Measurements from ENCODE around the gene SUN1. TPM values are rescaled to one million over a fixed set of nuclear protein-coding genes. Genes with fewer than 3 reads are reported as not detected.

SUN1 gene
- total and polyA plus RNA-seq, 4 donors: 24.8 to 162 (median 40.1) TPM

GRCh38 chr7:913736-914520 lies 81.7 kb downstream of the SUN1 start:
- TF ChIP-seq HNF4A (conservative IDR thresholded peaks at IDR 0.05): no peak
- TF ChIP-seq, protein P1, sequence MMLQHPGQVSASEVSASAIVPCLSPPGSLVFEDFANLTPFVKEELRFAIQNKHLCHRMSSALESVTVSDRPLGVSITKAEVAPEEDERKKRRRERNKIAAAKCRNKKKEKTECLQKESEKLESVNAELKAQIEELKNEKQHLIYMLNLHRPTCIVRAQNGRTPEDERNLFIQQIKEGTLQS (IDR thresholded peaks at IDR 0.05): no peak
- no peak for TF ChIP-seq FOXA1 (IDR thresholded peaks at IDR 0.05)
- 76% methylated on average over 31 of the region's 31 CpGs for WGBS
- no peaks in the 10 kb centered on the region for H3K36me3 ChIP-seq (ENCODE audit: control insufficient read depth in 4 of 4, insufficient read depth in 3 of 4, low read depth in 1 of 4, low read length in 3 of 4)
- no peaks in the 10 kb centered on the region for H3K27me3 ChIP-seq (ENCODE audit: control insufficient read depth in 4 of 4, insufficient read depth in 4 of 4, low read length in 3 of 4)
- no peak overlapping the region for H3K4me3 ChIP-seq (ENCODE audit: low read depth in 1 of 3, low read length in 3 of 3)
- no peak for DNase-seq (ENCODE audit: low spot score)
- no peaks in the 10 kb centered on the region for H3K4me1 ChIP-seq (ENCODE audit: control insufficient read depth in 4 of 4, insufficient read depth in 4 of 4, low read length in 3 of 4)
- no peak overlapping the region for H3K27ac ChIP-seq (ENCODE audit: low read depth in 1 of 2, low read length in 2 of 2)
- H3K9me3 ChIP-seq (ENCODE audit: control insufficient read depth in 4 of 4, low read length in 3 of 4): no peaks in the 10 kb centered on the region
- no peak overlapping the region for H3K9ac ChIP-seq (ENCODE audit: low read depth in 1 of 2, low read length in 2 of 2)

DNA sequence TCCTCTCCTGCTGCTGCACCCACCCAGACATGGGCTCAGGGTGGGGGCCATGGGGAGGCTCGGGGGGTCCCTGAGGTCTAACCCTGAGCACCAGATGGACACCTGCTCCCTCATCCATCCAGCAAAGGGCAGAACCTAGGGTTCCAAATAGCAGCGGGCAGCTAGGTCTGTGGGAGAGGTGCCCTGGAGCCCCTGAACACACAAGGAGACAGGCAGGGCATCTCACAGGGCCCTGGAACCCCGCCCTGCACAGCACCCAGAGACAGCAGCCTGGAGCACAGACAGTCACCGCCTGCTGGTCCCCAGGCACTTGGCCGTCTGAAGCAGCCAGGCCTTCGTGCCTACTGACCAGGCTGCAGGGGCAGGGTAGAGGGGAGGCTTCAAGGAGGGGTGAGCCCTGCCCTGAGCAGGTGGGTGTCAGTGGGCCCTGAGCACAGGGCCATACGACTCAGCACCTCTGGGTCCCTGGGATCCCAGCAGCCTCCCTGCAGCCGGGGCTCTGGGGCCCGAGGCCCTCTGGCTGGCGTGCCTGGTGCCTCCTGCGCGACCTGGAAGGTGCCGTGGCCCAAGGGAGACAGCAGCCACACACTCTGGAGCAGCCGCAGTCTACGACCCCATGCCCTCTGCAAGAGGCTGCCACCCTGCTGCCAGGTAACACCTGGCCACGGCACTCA lies 82.4 kb downstream of the SUN1 start:
- WGBS: 87% methylated on average over 16 of the region's 16 CpGs
- Histone ChIP-seq H3K9ac (ENCODE audit: low read depth in 1 of 2, low read length in 2 of 2) (no peak overlapping the region), H3K4me3 (ENCODE audit: low read depth in 1 of 3, low read length in 3 of 3) (no peak overlapping the region), H3K27ac (ENCODE audit: low read depth in 1 of 2, low read length in 2 of 2) (no peak overlapping the region), H3K4me1 (ENCODE audit: control insufficient read depth in 4 of 4, insufficient read depth in 4 of 4, low read length in 3 of 4) (no peaks in the 10 kb centered on the region), H3K27me3 (ENCODE audit: control insufficient read depth in 4 of 4, insufficient read depth in 4 of 4, low read length in 3 of 4) (no peaks in the 10 kb centered on the region), H3K9me3 (ENCODE audit: control insufficient read depth in 4 of 4, low read length in 3 of 4) (no peaks in the 10 kb centered on the region), H3K36me3 (ENCODE audit: control insufficient read depth in 4 of 4, insufficient read depth in 3 of 4, low read depth in 1 of 4, low read length in 3 of 4) (no peaks in the 10 kb centered on the region)
- TF ChIP-seq HNF4A (conservative IDR thresholded peaks at IDR 0.05) (no peak), RAD21 (IDR thresholded peaks at IDR 0.05) (no peak), FOXA2 (IDR thresholded peaks at IDR 0.05) (no peak)
- no peak for DNase-seq (ENCODE audit: low spot score)

- 89% methylated on average over 43 of the region's 43 CpGs for WGBS
- Histone ChIP-seq H3K4me1 (ENCODE audit: control insufficient read depth in 4 of 4, insufficient read depth in 4 of 4, low read length in 3 of 4) (no peaks in the 10 kb centered on the region), H3K4me3 (ENCODE audit: low read depth in 1 of 3, low read length in 3 of 3) (no peak overlapping the region), H3K27me3 (ENCODE audit: control insufficient read depth in 4 of 4, insufficient read depth in 4 of 4, low read length in 3 of 4) (no peaks in the 10 kb centered on the region), H3K27ac (ENCODE audit: low read depth in 1 of 2, low read length in 2 of 2) (no peak overlapping the region), H3K9ac (ENCODE audit: low read depth in 1 of 2, low read length in 2 of 2) (no peak overlapping the region), H3K36me3 (ENCODE audit: control insufficient read depth in 4 of 4, insufficient read depth in 3 of 4, low read depth in 1 of 4, low read length in 3 of 4) (no peaks in the 10 kb centered on the region), H3K9me3 (ENCODE audit: control insufficient read depth in 4 of 4, low read length in 3 of 4) (no peaks in the 10 kb centered on the region)
- no peak for DNase-seq (ENCODE audit: low spot score)
- no peak for TF ChIP-seq MAX (IDR thresholded peaks at IDR 0.05)
- TF ChIP-seq, protein P2, sequence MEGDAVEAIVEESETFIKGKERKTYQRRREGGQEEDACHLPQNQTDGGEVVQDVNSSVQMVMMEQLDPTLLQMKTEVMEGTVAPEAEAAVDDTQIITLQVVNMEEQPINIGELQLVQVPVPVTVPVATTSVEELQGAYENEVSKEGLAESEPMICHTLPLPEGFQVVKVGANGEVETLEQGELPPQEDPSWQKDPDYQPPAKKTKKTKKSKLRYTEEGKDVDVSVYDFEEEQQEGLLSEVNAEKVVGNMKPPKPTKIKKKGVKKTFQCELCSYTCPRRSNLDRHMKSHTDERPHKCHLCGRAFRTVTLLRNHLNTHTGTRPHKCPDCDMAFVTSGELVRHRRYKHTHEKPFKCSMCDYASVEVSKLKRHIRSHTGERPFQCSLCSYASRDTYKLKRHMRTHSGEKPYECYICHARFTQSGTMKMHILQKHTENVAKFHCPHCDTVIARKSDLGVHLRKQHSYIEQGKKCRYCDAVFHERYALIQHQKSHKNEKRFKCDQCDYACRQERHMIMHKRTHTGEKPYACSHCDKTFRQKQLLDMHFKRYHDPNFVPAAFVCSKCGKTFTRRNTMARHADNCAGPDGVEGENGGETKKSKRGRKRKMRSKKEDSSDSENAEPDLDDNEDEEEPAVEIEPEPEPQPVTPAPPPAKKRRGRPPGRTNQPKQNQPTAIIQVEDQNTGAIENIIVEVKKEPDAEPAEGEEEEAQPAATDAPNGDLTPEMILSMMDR (IDR thresholded peaks at IDR 0.05; ENCODE audit: low read depth, low read length, missing input control): no peak
- TF ChIP-seq ZBTB33 (IDR thresholded peaks at IDR 0.05): no peak
- TF ChIP-seq JUND (IDR thresholded peaks at IDR 0.05): no peak
- no peak for TF ChIP-seq TAF1 (conservative IDR thresholded peaks at IDR 0.05)
- no peak for TF ChIP-seq HNF4G (IDR thresholded peaks at IDR 0.05)
- TF ChIP-seq YY1 (IDR thresholded peaks at IDR 0.05): no peak
- TF ChIP-seq RAD21 (IDR thresholded peaks at IDR 0.05): no peak
- no peak for TF ChIP-seq NR2F2 (IDR thresholded peaks at IDR 0.05)
Measured at GRCh38 chr7:915291-916218, 83.3 kb downstream of the SUN1 start.
